GM18868 (cell line): Measurements from ENCODE around the gene CFC1B.
"Not testable (repeated sequence)": the region's sequence is repeated elsewhere in the genome, so short reads cannot be mapped to it uniquely, and the experiment has no call there.

Experiments used
- ATAC-seq: cut with Tn5 transposase; IDR thresholded peaks from one replicate; pipeline ENCODE4 v1.9.1; 2021; ENCODE audit warnings: mild to moderate bottlenecking, moderate library complexity; ENCODE audit not compliant: unreplicated experiment

The CFC1B gene

DNA sequence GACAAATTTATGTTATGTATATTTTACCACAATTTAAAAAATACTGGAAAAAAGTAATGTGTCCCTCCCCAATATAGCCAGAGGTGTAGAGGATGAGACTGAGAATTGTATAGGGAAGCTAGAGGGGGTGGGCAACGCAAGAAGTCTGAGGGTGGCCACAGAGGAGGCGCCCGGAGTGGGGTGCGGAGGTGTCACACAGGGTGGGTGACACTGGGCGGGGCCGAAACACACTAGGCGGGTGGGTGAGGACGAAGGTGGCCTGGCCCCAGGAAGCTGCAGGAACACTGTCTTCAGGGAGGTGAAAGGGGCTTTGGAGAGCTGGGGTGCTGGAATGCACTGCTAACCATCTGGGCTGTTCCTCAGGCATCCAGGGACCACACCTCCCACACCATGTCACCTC lies 35.4 kb downstream of the CFC1B start:
- not testable (repeated sequence) for ATAC-seq

DNA sequence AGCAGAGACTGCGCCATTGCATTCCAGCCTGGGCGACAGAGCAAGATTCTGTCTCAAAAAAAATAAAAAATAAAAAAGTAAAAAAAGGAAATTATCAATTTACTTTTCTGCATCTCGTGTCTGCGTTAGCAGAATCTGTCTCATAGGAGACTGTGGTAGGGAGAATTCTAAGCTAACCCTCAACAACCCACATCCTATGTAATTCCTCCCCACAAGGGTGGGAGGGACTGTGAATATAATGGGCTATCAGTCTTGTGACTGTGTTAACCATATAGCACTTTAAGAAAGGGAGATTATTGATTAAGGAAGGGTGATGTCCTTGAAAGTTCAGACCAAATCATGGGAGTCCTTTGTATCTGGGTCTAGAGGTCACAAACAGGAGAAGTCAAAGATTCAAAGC lies 45.1 kb downstream of the CFC1B start:
- ATAC-seq = not testable (repeated sequence)

DNA sequence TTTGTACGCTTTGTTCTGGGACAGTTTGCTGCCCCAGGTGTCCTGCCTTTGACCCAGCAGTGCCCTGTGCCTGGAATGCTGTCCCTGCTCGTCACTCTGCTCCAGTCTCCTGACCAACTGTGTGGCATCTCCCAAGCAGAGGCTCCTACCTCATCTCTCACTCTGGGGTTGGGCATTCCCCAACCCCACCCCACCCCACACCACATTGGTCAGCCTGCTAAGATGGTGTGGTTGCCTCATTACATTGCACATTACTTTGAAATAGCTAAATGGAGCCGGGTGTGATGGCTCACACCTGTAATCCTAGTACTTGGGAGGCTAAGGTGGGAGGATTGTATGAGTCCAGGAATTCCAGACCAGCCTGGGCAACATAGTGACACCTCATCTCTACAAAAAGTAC lies 50.9 kb downstream of the CFC1B start:
- not testable (repeated sequence) for ATAC-seq

DNA sequence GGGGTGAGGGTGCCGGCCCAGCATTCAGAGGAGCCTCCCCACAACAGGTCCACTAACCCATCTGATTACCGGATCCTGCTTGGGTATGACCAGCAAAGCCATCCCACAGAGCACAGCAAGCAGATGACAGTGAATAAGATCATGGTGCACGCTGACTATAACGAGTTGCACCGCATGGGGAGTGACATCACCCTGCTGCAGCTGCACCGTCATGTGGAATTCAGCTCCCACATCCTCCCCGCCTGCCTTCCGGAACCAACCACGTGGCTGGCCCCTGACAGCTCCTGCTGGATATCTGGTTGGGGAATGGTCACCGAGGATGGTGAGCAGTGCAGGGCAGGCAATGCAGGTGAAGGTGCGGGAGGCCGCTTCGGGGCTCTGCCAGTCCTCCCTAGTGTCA lies 53.2 kb downstream of the CFC1B start:
- not testable (repeated sequence) for ATAC-seq

DNA sequence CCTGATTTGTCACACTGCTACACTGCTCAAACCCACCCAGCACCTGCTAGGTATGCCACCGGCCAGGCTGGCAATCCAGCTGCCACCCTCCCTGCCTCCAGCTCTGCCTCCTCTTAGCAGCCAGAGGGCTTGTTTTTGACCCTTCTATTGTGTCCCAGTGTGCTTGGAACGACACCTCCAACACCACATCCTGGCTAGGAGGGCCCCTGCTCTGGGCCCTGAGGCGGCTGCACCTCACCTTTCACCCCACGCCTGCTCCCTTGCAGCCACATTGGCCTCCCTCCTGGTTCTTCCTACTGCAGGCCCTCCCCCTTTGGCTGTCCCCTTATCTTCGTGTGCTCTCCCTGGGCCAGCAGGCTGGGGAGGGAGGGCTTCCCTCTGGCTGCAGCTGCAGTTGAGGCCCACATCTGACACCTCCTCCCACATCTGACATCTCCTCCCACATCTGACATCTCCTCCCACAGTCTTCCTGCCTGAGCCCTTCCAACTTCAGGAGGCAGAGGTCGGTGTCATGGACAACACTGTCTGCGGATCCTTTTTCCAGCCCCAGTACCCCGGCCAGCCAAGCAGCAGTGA lies 55.3 kb downstream of the CFC1B start:
- not testable (repeated sequence) for ATAC-seq

DNA sequence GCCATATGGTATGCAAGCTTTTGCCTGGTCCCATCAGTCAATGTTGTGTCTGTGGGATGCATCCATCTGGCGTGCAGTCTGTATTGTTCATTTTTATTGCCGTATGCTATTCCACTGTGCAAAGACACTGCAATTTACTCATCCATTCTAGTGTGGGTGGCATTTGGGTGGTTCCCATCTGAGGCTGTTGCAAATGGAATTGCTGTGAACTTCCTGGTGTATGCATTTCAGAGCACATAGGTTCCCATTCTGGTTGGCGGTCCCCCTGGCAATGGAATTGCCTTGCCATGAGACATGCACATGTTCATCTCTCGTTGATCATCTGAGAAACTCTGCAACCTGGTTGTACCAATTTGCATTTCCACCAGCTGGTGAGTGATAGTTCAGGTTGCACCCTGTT lies 56.5 kb downstream of the CFC1B start:
- ATAC-seq = not testable (repeated sequence)
